Neural cell (in vitro differentiated cells): Measurements from ENCODE around the gene IST1. TPM values are rescaled to one million over a fixed set of nuclear protein-coding genes. Genes with fewer than 3 reads are reported as not detected.

Source experiments
- H2AFZ ChIP-seq: fragments of 200-600, 300-800 bp; sonication (generic), shearing (Covaris generic); 2 replicates; pipeline ENCODE4 v1.6.0; 2014; ENCODE audit warnings: low read depth, mild to moderate bottlenecking, antibody characterized with exemption, low read length, moderate library complexity
- H3F3A ChIP-seq: fragments of 200-600 bp; shearing (Covaris generic); 2 replicates; pipeline ENCODE4 v1.6.1; 2016; ENCODE audit warnings: mild to moderate bottlenecking, moderate library complexity, mixed read lengths, antibody characterized with exemption, low read length; ENCODE audit not compliant: insufficient read depth, poor library complexity, severe bottlenecking
- H3K27ac ChIP-seq: fragments of 200-600, 300-800 bp; sonication (generic), shearing (Covaris generic); 2 replicates; pipeline ENCODE4 v1.5.1; 2014; ENCODE audit warnings: mild to moderate bottlenecking, low read length, moderate library complexity
- H3K27me3 ChIP-seq: fragments of 300-800, 200-600 bp; sonication (generic), shearing (Covaris generic); 2 replicates; pipeline ENCODE4 v1.6.0; 2014; ENCODE audit warnings: mild to moderate bottlenecking, low read depth, low read length, moderate library complexity; ENCODE audit not compliant: insufficient read depth
- H3K36me3 ChIP-seq: fragments of 300-800, 200-600 bp; sonication (generic), shearing (Covaris generic); 2 replicates; pipeline ENCODE4 v1.5.1; 2014; ENCODE audit warnings: mild to moderate bottlenecking, antibody characterized with exemption, low read length, moderate library complexity; ENCODE audit not compliant: insufficient read depth
- H3K4me2 ChIP-seq: fragments of 300-800, 200-600 bp; sonication (generic), shearing (Covaris generic); 2 replicates; pipeline ENCODE4 v1.6.0; 2014; ENCODE audit warnings: mild to moderate bottlenecking, low read length
- H3K4me3 ChIP-seq: fragments of 300-800, 200-600 bp; sonication (generic), shearing (Covaris generic); 2 replicates; pipeline ENCODE4 v1.5.1; 2014; ENCODE audit warnings: mild to moderate bottlenecking, low read length, moderate library complexity
- H3K79me2 ChIP-seq: fragments of 200-600 bp; shearing (Covaris generic); replicated peaks from 2 replicates; pipeline ENCODE4 v1.6.0; 2014; ENCODE audit warnings: mild to moderate bottlenecking, low read length, moderate library complexity; ENCODE audit not compliant: insufficient read depth
- H3K9ac ChIP-seq: fragments of 300-800, 200-600 bp; sonication (generic), shearing (Covaris generic); 2 replicates; pipeline ENCODE4 v1.6.1; 2016; ENCODE audit warnings: mild to moderate bottlenecking, low read length, mixed read lengths
- H3K9me2 ChIP-seq: fragments of 200-600 bp; shearing (Covaris generic); 2 replicates; pipeline ENCODE4 v1.6.1; 2016; ENCODE audit warnings: mild to moderate bottlenecking, low read length, mixed read lengths; ENCODE audit not compliant: insufficient read depth
- H3K9me3 ChIP-seq: fragments of 200-600, 300-800 bp; sonication (generic), shearing (Covaris generic); 2 replicates; pipeline ENCODE4 v1.6.1; 2016; ENCODE audit warnings: mild to moderate bottlenecking, mixed run types, low read length, moderate library complexity, mixed read lengths
- H4K20me1 ChIP-seq: fragments of 200-600 bp; shearing (Covaris generic); 2 replicates; pipeline ENCODE4 v1.6.1; 2016; ENCODE audit warnings: mild to moderate bottlenecking, mixed run types; ENCODE audit not compliant: insufficient read depth
- CTCF ChIP-seq: fragments of 450-650 bp; IDR thresholded peaks from 2 replicates; pipeline ENCODE4 v1.5.1; 2014; ENCODE audit warnings: antibody characterized with exemption, mild to moderate bottlenecking, moderate library complexity; ENCODE audit not compliant: poor library complexity, severe bottlenecking
- EP300 ChIP-seq: fragments of 450-650 bp; conservative IDR thresholded peaks from 2 replicates; pipeline ENCODE4 v1.6.1; 2014; ENCODE audit warnings: antibody characterized with exemption, mild to moderate bottlenecking, moderate library complexity; ENCODE audit not compliant: poor library complexity, severe bottlenecking
- EZH2 ChIP-seq: fragments of 200-600, 300-800 bp; shearing (Covaris generic), sonication (generic); IDR thresholded peaks from 2 replicates; pipeline ENCODE4 v1.6.1; 2014; ENCODE audit warnings: antibody characterized with exemption, low read length, borderline replicate concordance, mild to moderate bottlenecking; ENCODE audit not compliant: insufficient read depth, poor library complexity, severe bottlenecking
- MXI1 ChIP-seq: fragments of 450-650 bp; conservative IDR thresholded peaks from 2 replicates; pipeline ENCODE4 v1.6.1; 2014; ENCODE audit warnings: antibody characterized with exemption, mild to moderate bottlenecking; ENCODE audit not compliant: poor library complexity, severe bottlenecking
- POLR2AphosphoS5 ChIP-seq: IDR thresholded peaks from 2 replicates; pipeline ENCODE4 v1.6.1; 2012
- RAD21 ChIP-seq: fragments of 450-650 bp; conservative IDR thresholded peaks from 2 replicates; pipeline ENCODE4 v1.6.1; 2014; ENCODE audit warnings: antibody characterized with exemption, mild to moderate bottlenecking, moderate library complexity
- REST ChIP-seq: IDR thresholded peaks from 2 replicates; pipeline ENCODE4 v1.6.1; 2012; ENCODE audit warnings: borderline replicate concordance
- SMC3 ChIP-seq: fragments of 450-650 bp; conservative IDR thresholded peaks from 2 replicates; pipeline ENCODE4 v1.6.1; 2014; ENCODE audit warnings: antibody characterized with exemption, mild to moderate bottlenecking, moderate library complexity; ENCODE audit not compliant: poor library complexity
- TAF1 ChIP-seq: IDR thresholded peaks from 2 replicates; pipeline ENCODE4 v1.6.1; 2012; ENCODE audit warnings: low read depth
- polyA plus RNA-seq: library from polyadenylated mRNA; depleted of rRNA; stranded (reverse); fragments of >200 nt; gene quantifications from 2 replicates; pipeline ENCODE4 v1.2.3, GENCODE V29; 2014

IST1 gene
- polyA plus RNA-seq, 1 donor from 2014 or later: 389 TPM

DNA sequence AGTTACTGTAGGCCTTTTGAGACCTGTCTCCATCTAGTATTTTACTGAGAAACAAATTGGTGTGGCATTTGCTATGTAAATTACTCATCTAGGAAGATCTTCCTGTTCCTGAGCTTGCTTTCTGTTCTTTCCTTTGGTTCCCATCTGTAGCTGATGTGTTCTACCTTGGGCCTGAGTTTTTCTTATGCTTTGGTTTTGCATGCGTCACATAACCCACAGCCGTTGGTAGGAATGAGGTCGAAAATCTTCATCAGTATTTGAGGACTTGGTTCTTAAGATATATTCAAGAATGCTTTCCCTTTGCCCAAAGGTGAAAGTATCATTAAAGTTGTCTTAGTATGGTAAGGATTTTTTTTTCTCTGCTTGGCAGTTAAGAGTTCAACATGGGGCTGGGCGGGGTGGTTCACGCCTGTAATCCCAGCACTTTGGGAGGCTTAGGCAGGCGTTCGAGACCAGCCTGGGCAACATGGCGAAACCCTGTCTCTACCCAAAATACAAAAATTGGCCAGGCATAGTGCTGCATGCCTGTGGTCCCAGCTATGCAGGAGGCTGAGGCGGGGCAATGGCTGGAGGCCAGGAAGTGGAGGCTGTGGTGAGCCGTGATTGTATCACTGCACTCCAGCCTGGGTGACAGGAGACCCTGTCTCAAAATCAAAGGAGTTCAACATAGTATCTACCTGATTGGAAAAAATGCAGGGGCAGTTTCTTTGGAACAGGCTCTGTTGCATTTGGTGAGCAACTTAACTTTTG lies 28.8 kb downstream of the IST1 start:
- no peaks in the 10 kb centered on the region for H3K9me3 ChIP-seq
- peaks cover 11% of the 10 kb centered on the region for H3K36me3 ChIP-seq
- peaks cover under 1% of the 10 kb centered on the region for H4K20me1 ChIP-seq
- H3K4me2 ChIP-seq: no peak overlapping the region
- H3K9me2 ChIP-seq: no peaks in the 10 kb centered on the region
- H3K9ac ChIP-seq: no peak overlapping the region
- TF ChIP-seq MXI1 (no peak), REST (no peak), SMC3 (no peak), CTCF (no peak), RAD21 (no peak), EP300 (no peak), TAF1 (no peak), EZH2 (no peak), POLR2AphosphoS5 (no peak)
- H3K27me3 ChIP-seq: no peaks in the 10 kb centered on the region
- no peak overlapping the region for H3K4me3 ChIP-seq
- no peaks in the 10 kb centered on the region for H3F3A ChIP-seq
- H2AFZ ChIP-seq: no peak overlapping the region
- H3K79me2 ChIP-seq: peaks cover 18% of the 10 kb centered on the region
- H3K27ac ChIP-seq: no peak overlapping the region

- Histone ChIP-seq H3F3A (no peaks in the 10 kb centered on the region), H3K27me3 (no peaks in the 10 kb centered on the region), H2AFZ (no peak overlapping the region), H3K9me3 (no peaks in the 10 kb centered on the region), H3K9ac (no peak overlapping the region), H3K4me2 (no peak overlapping the region), H3K9me2 (no peaks in the 10 kb centered on the region), H3K79me2 (peaks cover 18% of the 10 kb centered on the region), H3K27ac (no peak overlapping the region), H4K20me1 (no peaks in the 10 kb centered on the region), H3K4me3 (no peak overlapping the region), H3K36me3 (peaks cover 11% of the 10 kb centered on the region)
- TF ChIP-seq TAF1: no peak
- TF ChIP-seq POLR2AphosphoS5: no peak
- no peak for TF ChIP-seq EZH2
- no peak for TF ChIP-seq RAD21
- TF ChIP-seq SMC3: no peak
- no peak for TF ChIP-seq EP300
- no peak for TF ChIP-seq MXI1
- no peak for TF ChIP-seq CTCF
- TF ChIP-seq REST: no peak
Measured at GRCh38 chr16:71924710-71925109, 29.4 kb downstream of the IST1 start.
